Suprapubic skin (tissue), 4 donors: ENCODE measurements around the gene URB1. TPM values are rescaled to one million over a fixed set of nuclear protein-coding genes. Genes with fewer than 3 reads are reported as not detected.
A peak's percentile ranks its signal among the peaks of the same experiment; 100 is the strongest.

Source experiments
- DNase-seq, 2 donors: peaks; one replicate each; pipeline ENCODE4 v3.0.0-alpha.2; 2019; ENCODE audit warnings: low spot score in 2 of 2
- H3K27ac ChIP-seq: fragments of 200-600 bp; sonication (generic); one replicate; pipeline ENCODE4 v1.5.1; 2019
- H3K27me3 ChIP-seq: fragments of 200-600 bp; sonication (generic); one replicate; pipeline ENCODE4 v1.5.1; 2019
- H3K36me3 ChIP-seq: fragments of 200-600 bp; sonication (generic); one replicate; pipeline ENCODE4 v1.5.1; 2019
- H3K4me1 ChIP-seq: fragments of 200-600 bp; sonication (generic); one replicate; pipeline ENCODE4 v1.5.1; 2019
- H3K4me3 ChIP-seq: fragments of 200-600 bp; sonication (generic); one replicate; pipeline ENCODE4 v1.5.1; 2019; ENCODE audit warnings: mild to moderate bottlenecking
- H3K9me3 ChIP-seq: fragments of 200-600 bp; sonication (generic); one replicate; pipeline ENCODE4 v1.5.1; 2019
- EP300 ChIP-seq: sonication (generic); formaldehyde crosslinking; IDR thresholded peaks from one replicate; pipeline ENCODE4 v1.6.1; 2017; ENCODE audit warnings: antibody characterized with exemption
- POLR2A ChIP-seq, 2 donors: fragments of 450-650 bp; IDR thresholded peaks; one replicate each; pipeline ENCODE4 v1.6.1; 2017; ENCODE audit warnings: antibody characterized with exemption in 2 of 2, mild to moderate bottlenecking in 2 of 2, moderate library complexity in 2 of 2
- POLR2AphosphoS5 ChIP-seq, 3 donors: sonication (generic); formaldehyde crosslinking; IDR thresholded peaks; one replicate each; pipeline ENCODE4 v1.6.1; 2017; ENCODE audit warnings: antibody characterized with exemption in 3 of 3
- WGBS: methylation state at CpG from one replicate; pipeline ENCODE4 v1.1.5; 2018; 5-methylcytosine and 5-hydroxymethylcytosine counted together
- total RNA-seq, 4 donors: library from RNA; depleted of rRNA; stranded (reverse); fragments of >200 nt; gene quantifications; one replicate each; pipeline ENCODE4 v1.1.0, GENCODE V29; 2016
- TF ChIP-seq, protein P1 (sequence below), 2 donors: fragments of 200-600 bp in 1 of 2; fragments of 450-650 bp in 1 of 2; sonication (generic) in 1 of 2; IDR thresholded peaks; one replicate each; pipeline ENCODE4 v1.5.1; 2016 to 2019; ENCODE audit warnings: antibody characterized with exemption in 2 of 2, mild to moderate bottlenecking in 1 of 2, moderate library complexity in 1 of 2

The URB1 gene
- total RNA-seq, 4 donors from 2014 or later: 23.7 to 49.4 (median 33.0) TPM

DNA sequence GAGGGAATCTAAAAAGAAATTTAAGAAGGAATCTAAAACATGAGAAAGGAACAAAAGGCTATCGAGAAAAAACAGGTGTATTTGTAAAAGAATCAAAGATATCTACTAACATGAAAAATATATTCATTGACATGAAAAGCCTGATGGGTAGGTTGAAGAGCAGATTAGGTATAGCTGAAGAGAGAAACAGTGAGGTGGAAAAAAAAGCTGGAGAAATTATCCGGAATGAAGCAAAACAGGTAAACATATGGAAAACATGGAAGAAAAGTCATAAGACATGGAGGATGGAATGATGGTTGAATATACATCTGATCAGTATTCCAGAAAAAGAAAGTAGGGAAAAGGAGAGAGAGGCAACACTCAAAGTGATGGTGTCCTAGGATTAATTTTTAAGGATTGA is 29.3 kb upstream of the URB1 start:
- no peaks in the 10 kb centered on the region for H3K9me3 ChIP-seq
- no peak for DNase-seq
- no peaks in the 10 kb centered on the region for H3K27me3 ChIP-seq
- H3K4me1 ChIP-seq: peaks cover 16% of the 10 kb centered on the region
- no peak overlapping the region for H3K27ac ChIP-seq
- H3K36me3 ChIP-seq: peaks cover 8% of the 10 kb centered on the region
- TF ChIP-seq POLR2AphosphoS5 (IDR thresholded peaks at IDR 0.05) (no peak), EP300 (no peak)
- 100% methylated on average over 2 of the region's 2 CpGs for WGBS
- no peak overlapping the region for H3K4me3 ChIP-seq

DNA sequence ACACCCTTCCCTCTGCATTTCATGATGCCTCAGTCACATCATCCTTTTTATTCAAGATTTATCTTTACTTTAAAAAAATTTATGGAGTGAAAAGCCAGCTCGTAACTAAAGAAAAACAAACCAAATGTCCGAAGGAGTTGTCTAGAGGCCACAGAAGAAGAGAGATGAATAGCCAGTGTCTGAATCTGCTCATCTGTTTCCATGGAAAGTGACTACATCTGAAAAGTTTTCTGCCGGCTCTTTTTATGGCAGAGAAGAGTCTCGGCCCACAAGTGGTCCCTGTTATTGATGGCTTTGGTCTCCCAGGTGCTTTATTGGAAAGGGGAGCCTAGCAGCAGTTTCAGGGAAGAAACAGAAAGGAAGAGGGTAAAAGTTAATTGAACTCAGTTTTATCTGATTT is 25.3 kb upstream of the URB1 start:
- TF ChIP-seq POLR2AphosphoS5 (IDR thresholded peaks at IDR 0.05): no peak
- TF ChIP-seq, protein P1, sequence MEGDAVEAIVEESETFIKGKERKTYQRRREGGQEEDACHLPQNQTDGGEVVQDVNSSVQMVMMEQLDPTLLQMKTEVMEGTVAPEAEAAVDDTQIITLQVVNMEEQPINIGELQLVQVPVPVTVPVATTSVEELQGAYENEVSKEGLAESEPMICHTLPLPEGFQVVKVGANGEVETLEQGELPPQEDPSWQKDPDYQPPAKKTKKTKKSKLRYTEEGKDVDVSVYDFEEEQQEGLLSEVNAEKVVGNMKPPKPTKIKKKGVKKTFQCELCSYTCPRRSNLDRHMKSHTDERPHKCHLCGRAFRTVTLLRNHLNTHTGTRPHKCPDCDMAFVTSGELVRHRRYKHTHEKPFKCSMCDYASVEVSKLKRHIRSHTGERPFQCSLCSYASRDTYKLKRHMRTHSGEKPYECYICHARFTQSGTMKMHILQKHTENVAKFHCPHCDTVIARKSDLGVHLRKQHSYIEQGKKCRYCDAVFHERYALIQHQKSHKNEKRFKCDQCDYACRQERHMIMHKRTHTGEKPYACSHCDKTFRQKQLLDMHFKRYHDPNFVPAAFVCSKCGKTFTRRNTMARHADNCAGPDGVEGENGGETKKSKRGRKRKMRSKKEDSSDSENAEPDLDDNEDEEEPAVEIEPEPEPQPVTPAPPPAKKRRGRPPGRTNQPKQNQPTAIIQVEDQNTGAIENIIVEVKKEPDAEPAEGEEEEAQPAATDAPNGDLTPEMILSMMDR (IDR thresholded peaks at IDR 0.05): no peak
- no peak for TF ChIP-seq POLR2A (IDR thresholded peaks at IDR 0.05)
- TF ChIP-seq EP300: no peak
- peak in 1 of 2 donors; percentile 1 for DNase-seq
- 87% methylated on average over 4 of the region's 4 CpGs for WGBS
- no peak overlapping the region for H3K4me3 ChIP-seq
- peaks cover 24% of the 10 kb centered on the region for H3K4me1 ChIP-seq
- H3K9me3 ChIP-seq: no peaks in the 10 kb centered on the region
- no peaks in the 10 kb centered on the region for H3K27me3 ChIP-seq
- H3K36me3 ChIP-seq: peaks cover 8% of the 10 kb centered on the region
- no peak overlapping the region for H3K27ac ChIP-seq

DNA sequence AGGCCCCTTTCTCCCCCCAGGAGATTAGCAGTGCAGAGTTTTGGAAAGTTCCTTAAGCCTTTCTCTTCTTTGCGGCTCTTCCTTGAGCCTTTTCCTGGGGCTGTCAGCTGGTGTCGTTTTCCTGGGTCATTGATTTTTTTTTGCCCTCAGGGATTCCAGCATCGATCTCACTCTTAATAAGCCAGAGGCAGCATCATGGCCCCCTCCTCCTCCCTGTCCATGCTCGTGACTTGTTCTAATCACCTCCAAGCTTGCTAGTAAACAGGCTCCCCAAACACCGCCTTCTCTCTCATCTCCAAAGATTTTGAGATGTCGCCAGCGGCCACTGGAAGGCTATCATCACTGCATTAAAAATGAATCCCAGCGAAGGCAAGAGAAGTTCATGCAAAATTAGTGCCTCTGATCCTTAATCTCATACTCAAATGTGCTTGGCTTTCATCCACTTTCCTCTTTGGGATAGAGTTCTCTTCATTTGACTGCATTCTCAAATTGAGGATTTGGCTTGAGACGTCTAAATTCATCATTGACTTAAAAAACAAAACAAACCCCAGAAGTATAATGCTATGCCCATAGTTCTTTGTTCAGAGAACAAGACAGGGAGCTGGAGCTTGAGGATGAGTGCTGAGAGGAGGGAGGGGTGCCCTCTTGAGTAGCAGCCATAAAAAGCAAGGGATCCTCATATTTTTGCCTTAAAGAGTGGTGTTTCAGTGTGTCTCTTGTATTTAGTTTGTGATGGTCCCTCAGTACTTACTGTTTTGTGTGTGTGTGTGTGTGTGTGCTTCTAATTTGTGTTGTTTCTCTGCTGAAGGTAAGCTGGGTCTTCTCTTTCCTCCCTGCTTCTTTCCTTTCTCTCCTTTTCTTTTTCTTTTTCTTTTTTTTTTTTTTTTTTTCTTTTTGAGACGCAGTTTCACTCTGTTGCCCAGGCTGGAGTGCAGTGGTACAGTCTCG is 22.9 kb upstream of the URB1 start:
- Histone ChIP-seq H3K36me3 (peaks cover 8% of the 10 kb centered on the region), H3K9me3 (no peaks in the 10 kb centered on the region), H3K27me3 (no peaks in the 10 kb centered on the region), H3K27ac (no peak overlapping the region), H3K4me1 (peaks cover 33% of the 10 kb centered on the region), H3K4me3 (peak overlapping the region; percentile 77)
- 81% methylated on average over 11 of the region's 11 CpGs for WGBS
- TF ChIP-seq EP300 (no peak), POLR2A (IDR thresholded peaks at IDR 0.05) (no peak), POLR2AphosphoS5 (IDR thresholded peaks at IDR 0.05) (no peak)
- TF ChIP-seq, protein P1 (IDR thresholded peaks at IDR 0.05): no peak
- peak in 1 of 2 donors; percentile 36 for DNase-seq

DNA sequence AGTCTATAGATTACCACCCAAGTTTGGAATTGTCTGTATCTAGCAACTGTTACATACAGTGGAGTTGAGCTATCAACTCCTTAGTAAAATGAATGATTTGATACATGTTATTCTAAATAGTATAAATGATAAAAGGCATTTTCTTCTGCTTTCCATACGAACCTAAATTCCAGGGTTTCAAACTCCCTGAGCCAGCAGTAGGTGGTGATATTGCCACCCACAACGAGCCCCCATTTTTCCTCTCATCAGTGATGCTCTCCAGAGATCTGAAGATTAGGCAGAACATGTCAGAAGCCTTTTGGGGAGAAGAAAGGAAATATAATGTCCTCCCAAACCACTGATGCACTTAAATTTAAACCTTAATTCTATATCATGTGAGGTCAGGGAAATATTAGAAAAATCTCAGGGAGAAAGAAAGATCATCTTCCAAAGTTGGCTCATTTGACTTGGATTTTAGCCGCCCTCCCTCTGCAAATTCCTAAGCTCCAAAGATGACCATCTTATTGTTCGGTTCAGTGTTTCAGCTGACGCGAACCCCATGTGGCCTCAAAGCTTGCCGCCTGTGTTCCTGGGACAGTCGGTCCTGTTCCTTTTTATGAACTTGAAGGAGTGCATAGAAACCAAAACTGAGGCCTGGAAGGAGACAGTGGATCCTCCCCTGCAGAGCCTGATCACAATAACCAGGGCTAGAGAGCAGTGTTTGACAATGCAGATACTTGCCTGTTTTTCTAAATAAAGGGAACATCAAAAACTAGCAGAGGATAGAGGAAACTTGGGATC is 22.0 kb upstream of the URB1 start:
- no peak for TF ChIP-seq EP300
- TF ChIP-seq POLR2A (IDR thresholded peaks at IDR 0.05): no peak
- TF ChIP-seq, protein P1 (IDR thresholded peaks at IDR 0.05): no peak
- no peak for TF ChIP-seq POLR2AphosphoS5 (IDR thresholded peaks at IDR 0.05)
- peak in 1 of 2 donors; percentile 29 for DNase-seq
- peak overlapping the region; percentile 77 for H3K4me3 ChIP-seq
- no peaks in the 10 kb centered on the region for H3K9me3 ChIP-seq
- peak overlapping the region; percentile 99 for H3K27ac ChIP-seq
- 76% methylated on average over 8 of the region's 8 CpGs for WGBS
- peaks cover 42% of the 10 kb centered on the region for H3K4me1 ChIP-seq
- no peaks in the 10 kb centered on the region for H3K27me3 ChIP-seq
- peaks cover 8% of the 10 kb centered on the region for H3K36me3 ChIP-seq

DNA sequence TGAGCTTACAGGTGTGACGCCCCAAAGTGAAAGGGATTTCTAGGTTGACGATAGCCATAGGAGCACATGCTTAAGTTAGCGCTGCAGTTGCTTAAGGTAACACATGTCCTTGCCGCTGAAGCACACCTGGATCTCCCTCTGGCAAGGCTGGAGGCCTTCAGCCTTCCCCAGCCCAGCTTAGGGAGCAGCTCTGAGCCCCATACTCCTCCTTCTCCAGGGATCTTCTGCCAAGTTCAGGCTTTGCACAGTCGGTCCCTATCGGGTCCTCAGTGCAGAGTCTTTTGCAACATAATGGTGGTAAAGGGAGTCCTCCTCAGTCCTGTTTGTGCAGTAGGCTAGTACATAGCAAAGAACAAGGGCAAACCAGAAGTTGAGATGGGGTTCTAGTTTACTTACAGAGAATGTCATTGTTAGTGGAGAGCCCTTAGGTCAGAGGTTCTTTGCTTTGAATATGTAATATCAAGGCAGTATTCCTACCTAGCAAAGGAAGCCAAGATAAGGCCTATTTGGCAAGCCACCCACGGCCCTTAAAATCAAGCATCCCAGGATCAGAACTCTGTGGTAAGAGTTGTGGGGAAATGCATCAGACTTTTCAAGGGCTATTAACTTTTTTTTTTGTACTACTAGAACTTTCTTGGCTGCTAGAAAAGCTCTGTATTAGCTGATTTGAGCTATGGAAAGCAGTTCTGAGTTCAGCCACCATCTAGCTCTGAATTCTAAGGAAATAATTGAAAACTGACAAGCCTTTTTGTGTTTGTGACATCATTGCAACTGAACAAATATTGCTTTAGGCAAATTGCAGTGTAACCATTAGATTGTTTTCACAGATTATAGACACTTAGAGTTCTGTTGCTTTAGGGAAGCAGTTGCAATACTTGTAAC is 21.1 kb upstream of the URB1 start:
- Histone ChIP-seq H3K4me1 (peaks cover 42% of the 10 kb centered on the region), H3K9me3 (no peaks in the 10 kb centered on the region), H3K27me3 (no peaks in the 10 kb centered on the region), H3K27ac (peak overlapping the region; percentile 99), H3K4me3 (peak overlapping the region; percentile 77), H3K36me3 (peaks cover 8% of the 10 kb centered on the region)
- TF ChIP-seq, protein P1 (IDR thresholded peaks at IDR 0.05): no peak
- TF ChIP-seq EP300 (no peak), POLR2A (IDR thresholded peaks at IDR 0.05) (no peak)
- 29% methylated on average over 6 of the region's 7 CpGs for WGBS
- peak in 1 of 2 donors; percentile 62 for DNase-seq
